ENCODE results near the gene GOLGA8B. TPM values are rescaled to one million over a fixed set of nuclear protein-coding genes. Genes with fewer than 3 reads are reported as not detected.

GOLGA8B gene
- total RNA-seq, 1 experiment from 2014 or later, result 51.0 TPM

GRCh38 chr15:34608517-34608916 is 25.1 kb upstream of the GOLGA8B start:
- Histone ChIP-seq H3K36me3 (ENCODE audit: low read depth, low read length) (no peaks in the 10 kb centered on the region), H3K27me3 (ENCODE audit: low read length) (peaks cover 59% of the 10 kb centered on the region), H3K9me2 (replicated peaks; ENCODE audit: low read length) (no peaks in the 10 kb centered on the region), H2AFZ (ENCODE audit: low read length) (no peak overlapping the region), H3K79me2 (ENCODE audit: low read length) (no peaks in the 10 kb centered on the region), H3K27ac (ENCODE audit: low read length) (no peak overlapping the region), H3F3A (ENCODE audit: low read length, unreplicated experiment) (no peaks in the 10 kb centered on the region), H4K20me1 (ENCODE audit: low read length) (no peaks in the 10 kb centered on the region), H3K4me3 (ENCODE audit: low read length) (no peak overlapping the region), H3K9ac (ENCODE audit: low read length) (no peak overlapping the region), H3K4me2 (ENCODE audit: low read length) (no peak overlapping the region), H3K4me1 (ENCODE audit: insufficient read depth, low read length) (no peaks in the 10 kb centered on the region), H3K9me3 (ENCODE audit: low read length) (no peaks in the 10 kb centered on the region)
- intact Hi-C loops (cut with micrococcal nuclease), result no loop called here
- no TSS peak for BruUV-seq (replicated peaks)
- ChIA-PET POLR2A (ENCODE audit: unreplicated experiment) (no interaction called here), CTCF (no interaction called here)
- ATAC-seq (no peak), DNase-seq (no peak)
- no peak for TF ChIP-seq EZH2 (IDR thresholded peaks at IDR 0.05; ENCODE audit: low read length, unreplicated experiment)
- TF ChIP-seq EZH2phosphoT487 (IDR thresholded peaks at IDR 0.05; ENCODE audit: borderline replicate concordance, low read length), result no peak
- no peak for TF ChIP-seq CTCF (conservative IDR thresholded peaks at IDR 0.05; ENCODE audit: low read depth, low read length)

- no peak overlapping the region for H3K27ac ChIP-seq (ENCODE audit: low read length)
- no peak for ATAC-seq
- no TSS peak for BruUV-seq (replicated peaks)
- no peaks in the 10 kb centered on the region for H3K79me2 ChIP-seq (ENCODE audit: low read length)
- POLR2A ChIA-PET (ENCODE audit: unreplicated experiment), result no interaction called here
- intact Hi-C loops (cut with micrococcal nuclease), result no loop called here
- no peaks in the 10 kb centered on the region for H3K36me3 ChIP-seq (ENCODE audit: low read depth, low read length)
- H4K20me1 ChIP-seq (ENCODE audit: low read length), result no peaks in the 10 kb centered on the region
- no peak for TF ChIP-seq EZH2phosphoT487 (IDR thresholded peaks at IDR 0.05; ENCODE audit: borderline replicate concordance, low read length)
- TF ChIP-seq EZH2 (IDR thresholded peaks at IDR 0.05; ENCODE audit: low read length, unreplicated experiment), result no peak
- no peak for TF ChIP-seq CTCF (conservative IDR thresholded peaks at IDR 0.05; ENCODE audit: low read depth, low read length)
- no peak overlapping the region for H3K4me3 ChIP-seq (ENCODE audit: low read length)
- no peaks in the 10 kb centered on the region for H3K9me2 ChIP-seq (replicated peaks; ENCODE audit: low read length)
- CTCF ChIA-PET, result no interaction called here
- DNase-seq, result no peak
- no peak overlapping the region for H2AFZ ChIP-seq (ENCODE audit: low read length)
- no peaks in the 10 kb centered on the region for H3F3A ChIP-seq (ENCODE audit: low read length, unreplicated experiment)
- H3K4me2 ChIP-seq (ENCODE audit: low read length), result no peak overlapping the region
- peaks cover 58% of the 10 kb centered on the region for H3K27me3 ChIP-seq (ENCODE audit: low read length)
- H3K4me1 ChIP-seq (ENCODE audit: insufficient read depth, low read length), result no peaks in the 10 kb centered on the region
- H3K9me3 ChIP-seq (ENCODE audit: low read length), result no peaks in the 10 kb centered on the region
- H3K9ac ChIP-seq (ENCODE audit: low read length), result no peak overlapping the region
Measured at GRCh38 chr15:34607832-34608231, 24.4 kb upstream of the GOLGA8B start.

GRCh38 chr15:34606545-34606944 is 23.1 kb upstream of the GOLGA8B start:
- POLR2A ChIA-PET (ENCODE audit: unreplicated experiment), result interaction anchor here (0.6 kb wide), 1 partner anchor 110 kb away, joined by 3 read pairs; no protein-coding TSS in a partner anchor

More at GRCh38 chr15:34606545-34606944, 23.1 kb upstream of the GOLGA8B start:
- Histone ChIP-seq H2AFZ (ENCODE audit: low read length) (no peak overlapping the region), H3K36me3 (ENCODE audit: low read depth, low read length) (no peaks in the 10 kb centered on the region), H3K4me2 (ENCODE audit: low read length) (no peak overlapping the region), H3K9me2 (replicated peaks; ENCODE audit: low read length) (no peaks in the 10 kb centered on the region), H3K4me1 (ENCODE audit: insufficient read depth, low read length) (no peaks in the 10 kb centered on the region), H3K4me3 (ENCODE audit: low read length) (no peak overlapping the region), H3F3A (ENCODE audit: low read length, unreplicated experiment) (no peaks in the 10 kb centered on the region), H3K9ac (ENCODE audit: low read length) (no peak overlapping the region), H3K27ac (ENCODE audit: low read length) (no peak overlapping the region), H3K79me2 (ENCODE audit: low read length) (no peaks in the 10 kb centered on the region), H3K9me3 (ENCODE audit: low read length) (no peaks in the 10 kb centered on the region), H3K27me3 (ENCODE audit: low read length) (peaks cover 45% of the 10 kb centered on the region), H4K20me1 (ENCODE audit: low read length) (no peaks in the 10 kb centered on the region)
- TF ChIP-seq EZH2phosphoT487 (IDR thresholded peaks at IDR 0.05; ENCODE audit: borderline replicate concordance, low read length) (no peak), CTCF (conservative IDR thresholded peaks at IDR 0.05; ENCODE audit: low read depth, low read length) (no peak), EZH2 (IDR thresholded peaks at IDR 0.05; ENCODE audit: low read length, unreplicated experiment) (no peak)
- intact Hi-C loops (cut with micrococcal nuclease), result no loop called here
- CTCF ChIA-PET, result no interaction called here
- BruUV-seq (replicated peaks), result no TSS peak
- DNase-seq (no peak), ATAC-seq (no peak)
